GM12878 (cell line): Measurements from ENCODE around the gene TC2N. TPM values are rescaled to one million over a fixed set of nuclear protein-coding genes. Genes with fewer than 3 reads are reported as not detected.

ENCODE experiments used
- ATAC-seq: fragments of 200-7000 bp; cut with Tn5 transposase; 3 replicates; pipeline ENCODE4 v1.9.1; 2020; ENCODE audit warnings: mild to moderate bottlenecking, moderate library complexity
- BruUV-seq: library from RNA; stranded (reverse); fragments of 400-500 nt; replicated peaks from 2 replicates; lab custom pipeline; 2021; lab: Mats Ljungman, UMichigan
- CTCF ChIA-PET: fragments of 300-600 bp; sonication (Branson Sonifier 250); formaldehyde crosslinking; extraction: SDS; loops from one replicate; lab custom pipeline; 2021; ENCODE audit warnings: inconsistent platforms; lab: Yijun Ruan, JAX
- POLR2A ChIA-PET: fragments of 350-600 bp; formaldehyde crosslinking; extraction: SDS; loops from one replicate; lab custom pipeline; 2021; ENCODE audit warnings: inconsistent platforms; lab: Charles Lee
- RAD21 ChIA-PET: fragments of 300-600 bp; sonication (Branson Sonifier 250); formaldehyde crosslinking; loops from one replicate; lab custom pipeline; 2023; ENCODE audit warnings: antibody characterized with exemption; ENCODE audit not compliant: unreplicated experiment; lab: Charles Lee
- SMC1A ChIA-PET: fragments of 300-600 bp; sonication (Branson Sonifier 250); formaldehyde crosslinking; loops from one replicate; lab custom pipeline; 2023; ENCODE audit not compliant: unreplicated experiment, uncharacterized antibody; lab: Charles Lee
- DNase-seq: peaks from one replicate; pipeline ENCODE4 v3.0.0-alpha.2; 2011; ENCODE audit warnings: low read depth, low spot score
- FAIRE-seq: peaks from 3 replicates; lab custom pipeline; 2011; peaks lifted over from hg19 to GRCh38; lab: Jason Lieb, UNC
- H2AFZ ChIP-seq: 2 replicates; pipeline ENCODE4 v1.6.0; 2011; ENCODE audit warnings: low read depth, low read length, control low read depth; ENCODE audit not compliant: control insufficient read depth
- H3K27ac ChIP-seq: 2 replicates; pipeline ENCODE4 v1.5.1; 2011; ENCODE audit warnings: control low read depth; ENCODE audit not compliant: control insufficient read depth, insufficient read depth
- H3K27me3 ChIP-seq, 2 experiments: replicated peaks in 1 of 2; 2 replicates each; pipeline versions ENCODE4 v1.6.0 to v1.6.1; 2011; ENCODE audit warnings: low read length in 1 of 2; ENCODE audit not compliant: control insufficient read depth in 2 of 2, insufficient read depth in 2 of 2
- H3K36me3 ChIP-seq, 2 experiments: 2 replicates each; pipeline ENCODE4 v1.5.1; 2011; ENCODE audit warnings: low read length in 1 of 2; ENCODE audit not compliant: control insufficient read depth in 2 of 2, insufficient read depth in 2 of 2
- H3K4me1 ChIP-seq: 2 replicates; pipeline ENCODE4 v1.6.1; 2011; ENCODE audit warnings: mild to moderate bottlenecking, low read length, moderate library complexity, mixed read lengths; ENCODE audit not compliant: control insufficient read depth, insufficient read depth
- H3K4me2 ChIP-seq: 2 replicates; pipeline ENCODE4 v1.6.0; 2011; ENCODE audit warnings: control low read depth; ENCODE audit not compliant: control insufficient read depth, insufficient read depth
- H3K4me3 ChIP-seq: fragments of 200-600 bp; sonication (generic); 2 replicates; pipeline ENCODE4 v1.5.1; 2016
- H3K79me2 ChIP-seq: 2 replicates; pipeline ENCODE4 v1.6.0; 2011; ENCODE audit warnings: low read length; ENCODE audit not compliant: control insufficient read depth, insufficient read depth
- H3K9ac ChIP-seq: 2 replicates; pipeline ENCODE4 v1.8.0; 2011; ENCODE audit warnings: low read length, control low read depth, mixed read lengths; ENCODE audit not compliant: control insufficient read depth, insufficient read depth
- H3K9me3 ChIP-seq: replicated peaks from 3 replicates; pipeline ENCODE4 v1.5.1; 2011; ENCODE audit warnings: mild to moderate bottlenecking, low read length; ENCODE audit not compliant: control insufficient read depth, insufficient read depth
- H4K20me1 ChIP-seq: 2 replicates; pipeline ENCODE4 v1.6.0; 2011; ENCODE audit not compliant: control insufficient read depth, insufficient read depth
- CTCF ChIP-seq, 3 experiments: IDR thresholded peaks in 2 of 3; conservative IDR thresholded peaks in 1 of 3; 2 replicates each; pipeline ENCODE4 v1.5.1; 2011; ENCODE audit warnings: low read depth in 3 of 3, low read length in 3 of 3, mild to moderate bottlenecking in 3 of 3, control low read depth in 2 of 3, moderate library complexity in 2 of 3, inconsistent platforms in 1 of 3, mixed read lengths in 1 of 3; ENCODE audit not compliant: control insufficient read depth in 2 of 3, insufficient read depth in 1 of 3; ENCODE audit errors: extremely low read depth in 1 of 3
- HDGF ChIP-seq: fragments of 450-650 bp; IDR thresholded peaks from 2 replicates; pipeline ENCODE4 v1.6.1; 2016; ENCODE audit warnings: antibody characterized with exemption
- SMAD1 ChIP-seq: fragments of 450-650 bp; IDR thresholded peaks from 2 replicates; pipeline ENCODE4 v1.6.1; 2018; ENCODE audit warnings: mild to moderate bottlenecking, low read depth; ENCODE audit not compliant: partially characterized antibody
- ZBTB40 ChIP-seq: fragments of 450-650 bp; IDR thresholded peaks from 2 replicates; pipeline ENCODE4 v1.6.1; 2016; ENCODE audit warnings: mild to moderate bottlenecking, moderate library complexity, borderline replicate concordance
- WGBS: methylation state at CpG from one replicate; pipeline ENCODE4 v1.1.6; 2016; ENCODE audit warnings: low lambda C conversion rate; ENCODE audit not compliant: insufficient replicate concordance, insufficient coverage; ENCODE audit errors: missing lambda C conversion rate; 5-methylcytosine and 5-hydroxymethylcytosine counted together
- in situ Hi-C: fragments of 300-500 bp; cut with MboI; formaldehyde crosslinking; loops from 9 replicates; pipeline ENCODE4 v1.14.3; 2018; ENCODE audit warnings: mixed read lengths
- intact Hi-C: fragments of 100-400 bp; cut with micrococcal nuclease; formaldehyde crosslinking; loops from one replicate; pipeline ENCODE4 v1.14.2; 2022; ENCODE audit not compliant: unreplicated experiment
- polyA plus RNA-seq, 11 experiments: library from polyadenylated mRNA; depleted of rRNA in 4 of 11; unstranded in 6 of 11; stranded (reverse) in 5 of 11; fragments of >200 nt; fragmentation: Nextera tagmentation in 4 of 11; fragmentation: Illumina TruSeq in 1 of 11; extraction: Ambion mirVana in 4 of 11; extraction: Trizol in 1 of 11; gene quantifications; 1 replicate in 1 of 11; 2 replicates in 10 of 11; pipeline versions ENCODE4 v1.2.1 to v1.2.3, GENCODE V29; 2011 to 2016; ENCODE audit warnings: inconsistent platforms in 2 of 11, missing spikeins in 2 of 11, low read depth in 1 of 11
- total RNA-seq, 4 experiments: library from RNA; depleted of rRNA in 3 of 4; stranded (reverse); fragments of >200 nt in 3 of 4; fragmentation: Illumina TruSeq in 1 of 4; extraction: Trizol in 1 of 4; gene quantifications; 2 replicates each; pipeline versions ENCODE4 v1.2.1 to v1.2.3, GENCODE V29; 2013 to 2021

Gene TC2N
- total and polyA plus RNA-seq, 10 of the 15 experiments (the other 5 are each of a cell fraction or from before 2014, with no cell fraction given) = 0.15 to 1.6 (median 0.35) TPM

- TF ChIP-seq ZBTB40 = no peak
- no peak for TF ChIP-seq SMAD1
These were observed 11.9 kb upstream of the TC2N start (continued) for GRCh38 chr14:91879196-91879595.

- Histone ChIP-seq H3K4me2 (no peak overlapping the region), H3K4me1 (peaks cover 12% of the 10 kb centered on the region), H4K20me1 (no peaks in the 10 kb centered on the region)
- RAD21 ChIA-PET = no interaction called here
- no peak for ATAC-seq
- TF ChIP-seq CTCF (IDR thresholded peaks at IDR 0.05 in 2 of 3, conservative IDR thresholded peaks at IDR 0.05 in 1 of 3; ENCODE audit: control insufficient read depth in 2 of 3, extremely low read depth in 1 of 3, insufficient read depth in 1 of 3, low read depth in 3 of 3, low read length in 3 of 3) = 0 out of 6 replicates have a peak, but pooled peaks of 1 of the 3 experiments have one; percentile 7
- TF ChIP-seq HDGF = no peak
- TF ChIP-seq, all 136 proteins: peak for 1
- Histone ChIP-seq H3K9ac (no peak overlapping the region), H3K79me2 (no peaks in the 10 kb centered on the region), H3K27me3 (no peaks in the 10 kb centered on the region), H3K36me3 (no peaks in the 10 kb centered on the region), H3K4me3 (no peak overlapping the region), H3K27ac (no peak overlapping the region), H3K9me3 (no peaks in the 10 kb centered on the region), H2AFZ (no peak overlapping the region)
- WGBS = 92% methylated on average over 5 of the region's 5 CpGs
- DNase-seq (no peak), FAIRE-seq (no peak)
- in situ Hi-C loops = no loop called here
- ChIA-PET CTCF (no interaction called here), SMC1A (no interaction called here), POLR2A (no interaction called here)
- BruUV-seq = no TSS peak
- intact Hi-C loops = no loop called here
These were observed 10.9 kb upstream of the TC2N start for GRCh38 chr14:91878274-91878673.
